Body of pancreas (tissue), 4 donors: ENCODE results near the gene SIPA1L2.

Experiments used
- POLR2A ChIP-seq, 3 donors: fragments of 450-650 bp; IDR thresholded peaks; one replicate each; pipeline ENCODE4 v1.6.1; 2016; ENCODE audit warnings: antibody characterized with exemption in 3 of 3, mild to moderate bottlenecking in 2 of 3
- TF ChIP-seq, protein P1 (sequence below), 7 experiments: fragments of 450-650 bp in 4 of 7; fragments of 200-600 bp in 3 of 7; sonication (generic) in 3 of 7; IDR thresholded peaks; one replicate each; pipeline ENCODE4 v1.5.1; 2016 to 2019; ENCODE audit warnings: antibody characterized with exemption in 7 of 7

DNA sequence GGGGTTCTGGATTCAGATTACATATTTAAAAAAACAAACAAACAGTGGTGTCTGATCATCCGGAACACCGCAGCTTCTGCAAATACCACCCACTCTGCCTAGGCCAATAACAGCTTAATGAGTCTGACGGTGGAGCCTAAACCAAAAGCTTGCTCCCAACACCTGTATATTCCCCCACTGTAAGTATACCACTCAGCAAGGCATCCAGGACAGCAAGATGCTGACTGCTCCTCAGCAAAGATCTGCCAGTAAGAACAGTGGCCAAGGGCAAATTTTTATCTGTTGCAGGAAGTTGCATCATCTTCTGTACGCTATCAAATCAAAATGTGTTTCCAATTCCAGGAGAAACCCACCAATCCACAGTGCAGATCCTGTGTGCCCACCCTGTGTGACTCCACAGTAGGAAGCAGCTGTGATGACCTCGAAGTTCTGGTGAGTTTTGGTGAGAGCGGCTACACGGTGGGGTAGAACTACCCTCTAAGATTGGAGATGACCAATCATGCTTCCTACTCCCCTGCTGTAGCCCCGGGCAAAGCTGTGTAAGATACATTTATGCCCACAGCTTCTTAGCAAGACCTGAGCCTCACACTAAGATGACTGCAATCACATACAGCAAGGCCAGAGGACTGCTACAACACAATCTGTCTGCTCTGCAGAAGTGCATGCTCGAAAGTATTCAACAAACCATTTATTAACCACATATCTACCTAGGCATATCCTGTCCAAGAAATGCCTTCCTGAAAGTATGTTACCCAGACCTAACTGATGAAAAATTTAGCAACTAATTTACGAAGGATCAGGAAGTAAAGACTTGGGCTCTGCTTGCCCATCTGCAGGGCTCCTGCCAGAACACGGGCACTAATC lies 30.5 kb downstream of the SIPA1L2 start:
- TF ChIP-seq, protein P1, sequence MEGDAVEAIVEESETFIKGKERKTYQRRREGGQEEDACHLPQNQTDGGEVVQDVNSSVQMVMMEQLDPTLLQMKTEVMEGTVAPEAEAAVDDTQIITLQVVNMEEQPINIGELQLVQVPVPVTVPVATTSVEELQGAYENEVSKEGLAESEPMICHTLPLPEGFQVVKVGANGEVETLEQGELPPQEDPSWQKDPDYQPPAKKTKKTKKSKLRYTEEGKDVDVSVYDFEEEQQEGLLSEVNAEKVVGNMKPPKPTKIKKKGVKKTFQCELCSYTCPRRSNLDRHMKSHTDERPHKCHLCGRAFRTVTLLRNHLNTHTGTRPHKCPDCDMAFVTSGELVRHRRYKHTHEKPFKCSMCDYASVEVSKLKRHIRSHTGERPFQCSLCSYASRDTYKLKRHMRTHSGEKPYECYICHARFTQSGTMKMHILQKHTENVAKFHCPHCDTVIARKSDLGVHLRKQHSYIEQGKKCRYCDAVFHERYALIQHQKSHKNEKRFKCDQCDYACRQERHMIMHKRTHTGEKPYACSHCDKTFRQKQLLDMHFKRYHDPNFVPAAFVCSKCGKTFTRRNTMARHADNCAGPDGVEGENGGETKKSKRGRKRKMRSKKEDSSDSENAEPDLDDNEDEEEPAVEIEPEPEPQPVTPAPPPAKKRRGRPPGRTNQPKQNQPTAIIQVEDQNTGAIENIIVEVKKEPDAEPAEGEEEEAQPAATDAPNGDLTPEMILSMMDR (IDR thresholded peaks at IDR 0.05): no peak
- TF ChIP-seq POLR2A (IDR thresholded peaks at IDR 0.05): no peak
